Neural progenitor cell (in vitro differentiated cells): ENCODE results near the gene PNMT. TPM values are rescaled to one million over a fixed set of nuclear protein-coding genes. Genes with fewer than 3 reads are reported as not detected.

Source experiments
- DNase-seq: peaks from one replicate; pipeline ENCODE4 v3.0.0-alpha.2; 2016; ENCODE audit warnings: low spot score
- H2AFZ ChIP-seq: fragments of 200-600 bp; sonication (generic); replicated peaks from 2 replicates; pipeline ENCODE4 v1.6.1; 2016; ENCODE audit warnings: antibody characterized with exemption
- H3F3A ChIP-seq: fragments of 200-600 bp; sonication (generic); 2 replicates; pipeline ENCODE4 v1.6.1; 2016; ENCODE audit warnings: antibody characterized with exemption, low read depth
- H3K27ac ChIP-seq: fragments of 200-600 bp; sonication (generic); 2 replicates; pipeline ENCODE4 v1.5.1; 2016; ENCODE audit warnings: mild to moderate bottlenecking
- H3K27me3 ChIP-seq: fragments of 200-600 bp; sonication (generic); 2 replicates; pipeline ENCODE4 v1.6.1; 2016; ENCODE audit warnings: mild to moderate bottlenecking, moderate library complexity
- H3K36me3 ChIP-seq: fragments of 200-600 bp; sonication (generic); 2 replicates; pipeline ENCODE4 v1.5.1; 2016
- H3K4me1 ChIP-seq: fragments of 200-600 bp; sonication (generic); 2 replicates; pipeline ENCODE4 v1.6.1; 2016; ENCODE audit warnings: mixed run types
- H3K4me2 ChIP-seq: fragments of 200-600 bp; sonication (generic); 2 replicates; pipeline ENCODE4 v1.6.1; 2016
- H3K4me3 ChIP-seq: fragments of 200-600 bp; sonication (generic); 2 replicates; pipeline ENCODE4 v1.5.1; 2016
- H3K79me2 ChIP-seq: fragments of 200-600 bp; sonication (generic); 2 replicates; pipeline ENCODE4 v1.6.1; 2016; ENCODE audit warnings: low read depth
- H3K9ac ChIP-seq: fragments of 200-600 bp; sonication (generic); 2 replicates; pipeline ENCODE4 v1.6.1; 2016
- H3K9me3 ChIP-seq: fragments of 200-600 bp; sonication (generic); 2 replicates; pipeline ENCODE4 v1.5.1; 2016; ENCODE audit warnings: low read depth
- H4K20me1 ChIP-seq: fragments of 200-600 bp; sonication (generic); 2 replicates; pipeline ENCODE4 v1.6.1; 2016; ENCODE audit warnings: low read depth
- H3K27ac Mint-ChIP-seq: 3 replicates; pipeline ENCODE4 v1.8.0; 2021; ENCODE audit warnings: mixed read lengths
- H3K27me3 Mint-ChIP-seq: 2 replicates; pipeline ENCODE4 v1.8.0; 2022; ENCODE audit warnings: low read depth, mild to moderate bottlenecking, inconsistent platforms, moderate library complexity, mixed read lengths; ENCODE audit not compliant: insufficient read depth
- H3K36me3 Mint-ChIP-seq: 3 replicates; pipeline ENCODE4 v1.8.0; 2021; ENCODE audit warnings: mixed read lengths
- H3K4me1 Mint-ChIP-seq: 3 replicates; pipeline ENCODE4 v1.8.0; 2021; ENCODE audit warnings: mixed read lengths
- H3K4me3 Mint-ChIP-seq: 3 replicates; pipeline ENCODE4 v1.8.0; 2021; ENCODE audit warnings: mild to moderate bottlenecking, moderate library complexity, mixed read lengths
- H3K9me3 Mint-ChIP-seq: 3 replicates; pipeline ENCODE4 v1.8.0; 2020; ENCODE audit warnings: mixed read lengths
- CTCF ChIP-seq: fragments of 200-600 bp; sonication (generic); IDR thresholded peaks from 2 replicates; pipeline ENCODE4 v1.5.1; 2017; ENCODE audit warnings: antibody characterized with exemption, mild to moderate bottlenecking
- EZH2 ChIP-seq: fragments of 200-600 bp; sonication (generic); IDR thresholded peaks from 2 replicates; pipeline ENCODE4 v1.6.1; 2017; ENCODE audit warnings: antibody characterized with exemption, mild to moderate bottlenecking, moderate library complexity
- EZH2phosphoT487 ChIP-seq: fragments of 200-600 bp; sonication (generic); IDR thresholded peaks from 2 replicates; pipeline ENCODE4 v1.6.1; 2017; ENCODE audit warnings: antibody characterized with exemption
- total RNA-seq: library from RNA; depleted of rRNA; stranded (reverse); fragments of >200 nt; gene quantifications from 2 replicates; pipeline ENCODE4 v1.2.3, GENCODE V29; 2015; ENCODE audit warnings: low replicate concordance

PNMT gene
- total RNA-seq, 1 donor from 2014 or later, result not detected

GRCh38 chr17:39627047-39627711, 41.1 kb upstream of the PNMT start:
- H3K27me3 Mint-ChIP-seq, result peaks cover 53% of the 10 kb centered on the region
- peak; percentile 88 for TF ChIP-seq EZH2
- peak; percentile 3 for TF ChIP-seq CTCF
- no peak for TF ChIP-seq EZH2phosphoT487
- Histone ChIP-seq H4K20me1 (peaks cover 13% of the 10 kb centered on the region), H3K36me3 (no peaks in the 10 kb centered on the region), H2AFZ (peak overlapping the region; percentile 91), H3F3A (peaks cover 25% of the 10 kb centered on the region), H3K4me1 (peaks cover 28% of the 10 kb centered on the region), H3K4me3 (peak overlapping the region; percentile 67), H3K27me3 (peaks cover 63% of the 10 kb centered on the region), H3K79me2 (no peaks in the 10 kb centered on the region), H3K9ac (no peak overlapping the region), H3K4me2 (peak overlapping the region; percentile 100), H3K27ac (no peak overlapping the region), H3K9me3 (no peaks in the 10 kb centered on the region)
- no peaks in the 10 kb centered on the region for H3K36me3 Mint-ChIP-seq
- H3K27ac Mint-ChIP-seq, result no peak overlapping the region
- DNase-seq, result peak; percentile 54
- H3K4me1 Mint-ChIP-seq, result peaks cover 23% of the 10 kb centered on the region
- peak overlapping the region; percentile 80 for H3K4me3 Mint-ChIP-seq
- H3K9me3 Mint-ChIP-seq, result no peaks in the 10 kb centered on the region

- H3K4me1 ChIP-seq, result peaks cover 28% of the 10 kb centered on the region
- Mint-ChIP-seq H3K9me3 (no peaks in the 10 kb centered on the region), H3K36me3 (no peaks in the 10 kb centered on the region), H3K4me3 (peak overlapping the region; percentile 71), H3K4me1 (peaks cover 20% of the 10 kb centered on the region), H3K27me3 (peaks cover 48% of the 10 kb centered on the region), H3K27ac (no peak overlapping the region)
- TF ChIP-seq CTCF (no peak), EZH2phosphoT487 (no peak), EZH2 (no peak)
- peaks cover 13% of the 10 kb centered on the region for H4K20me1 ChIP-seq
- peak overlapping the region; percentile 100 for H3K4me2 ChIP-seq
- H3F3A ChIP-seq, result peaks cover 21% of the 10 kb centered on the region
- H3K27me3 ChIP-seq, result peaks cover 62% of the 10 kb centered on the region
- no peaks in the 10 kb centered on the region for H3K9me3 ChIP-seq
- H3K79me2 ChIP-seq, result no peaks in the 10 kb centered on the region
- H2AFZ ChIP-seq, result peak overlapping the region; percentile 91
- peak; percentile 46 for DNase-seq
- H3K27ac ChIP-seq, result no peak overlapping the region
- H3K36me3 ChIP-seq, result no peaks in the 10 kb centered on the region
- H3K4me3 ChIP-seq, result peak overlapping the region; percentile 67
- H3K9ac ChIP-seq, result no peak overlapping the region
Measured at GRCh38 chr17:39627712-39628516, 40.3 kb upstream of the PNMT start.

- H3K27ac Mint-ChIP-seq, result peak overlapping the region; percentile 54
- Histone ChIP-seq H3F3A (peaks cover 21% of the 10 kb centered on the region), H3K4me2 (peak overlapping the region; percentile 100), H2AFZ (no peak overlapping the region), H3K9ac (no peak overlapping the region), H3K4me1 (peaks cover 28% of the 10 kb centered on the region), H3K4me3 (no peak overlapping the region), H3K36me3 (no peaks in the 10 kb centered on the region), H3K27ac (no peak overlapping the region), H3K79me2 (no peaks in the 10 kb centered on the region), H3K9me3 (no peaks in the 10 kb centered on the region), H3K27me3 (peaks cover 53% of the 10 kb centered on the region), H4K20me1 (peaks cover 13% of the 10 kb centered on the region)
- no peaks in the 10 kb centered on the region for H3K36me3 Mint-ChIP-seq
- no peaks in the 10 kb centered on the region for H3K9me3 Mint-ChIP-seq
- no peak for DNase-seq
- H3K4me1 Mint-ChIP-seq, result peaks cover 23% of the 10 kb centered on the region
- H3K27me3 Mint-ChIP-seq, result peaks cover 45% of the 10 kb centered on the region
- H3K4me3 Mint-ChIP-seq, result peak overlapping the region; percentile 66
- TF ChIP-seq EZH2, result no peak
- TF ChIP-seq CTCF, result no peak
- no peak for TF ChIP-seq EZH2phosphoT487
Measured at GRCh38 chr17:39628655-39629493, 39.4 kb upstream of the PNMT start.
